CD4-positive, alpha-beta T cell treated with Interferon alpha-2 for 1 hour (primary cell): ENCODE results near the gene EPS8L1.
"Not testable (repeated sequence)": the region's sequence is repeated elsewhere in the genome, so short reads cannot be mapped to it uniquely, and the experiment has no call there.

Source experiments
- DNase-seq, 2 donors: peaks; one replicate each; pipeline ENCODE4 v3.0.0-alpha.2; 2020 to 2022

EPS8L1 gene

GRCh38 chr19:55050749-55051532, 24.7 kb upstream of the EPS8L1 start:
- DNase-seq: no peak

- no peak for DNase-seq
Observed at GRCh38 chr19:55053735-55054134, 21.9 kb upstream of the EPS8L1 start.

- no peak for DNase-seq
Observed at GRCh38 chr19:55056827-55057226, 18.8 kb upstream of the EPS8L1 start.

- DNase-seq: no peak
Observed at GRCh38 chr19:55058781-55059610, 16.7 kb upstream of the EPS8L1 start.

GRCh38 chr19:55060287-55060686, 15.4 kb upstream of the EPS8L1 start:
- DNase-seq: not testable (repeated sequence)

GRCh38 chr19:55062735-55063491, 12.8 kb upstream of the EPS8L1 start, which contains the start of gene RDH13:
TSS of gene RDH13 (minus strand) at chr19:55063148. CDS start at chr19:55063032, 116 bp downstream.
- peak; percentile 97 to 98 for DNase-seq

- no peak for DNase-seq
Observed at GRCh38 chr19:55063492-55063843, 12.2 kb upstream of the EPS8L1 start.

- DNase-seq: not testable (repeated sequence)
Observed at GRCh38 chr19:55065516-55065915, 10.2 kb upstream of the EPS8L1 start.

GRCh38 chr19:55066107-55066709, 9.5 kb upstream of the EPS8L1 start:
- no peak for DNase-seq

GRCh38 chr19:55067869-55068268, 7.8 kb upstream of the EPS8L1 start:
- no peak for DNase-seq

GRCh38 chr19:55068950-55069864, 6.5 kb upstream of the EPS8L1 start:
- DNase-seq: peak in 1 of 2 donors; percentile 16

GRCh38 chr19:55069865-55070197, 5.8 kb upstream of the EPS8L1 start:
- no peak for DNase-seq

- no peak for DNase-seq
Observed at GRCh38 chr19:55070466-55071128, 5.1 kb upstream of the EPS8L1 start.

GRCh38 chr19:55071129-55071502, 4.6 kb upstream of the EPS8L1 start:
- no peak for DNase-seq

- no peak for DNase-seq
Observed at GRCh38 chr19:55071913-55072312, 3.8 kb upstream of the EPS8L1 start.

- no peak for DNase-seq
Observed at GRCh38 chr19:55076321-55076720, 652 bp downstream of the EPS8L1 start.

GRCh38 chr19:55077106-55077505, 1.4 kb downstream of the EPS8L1 start:
- no peak for DNase-seq

- no peak for DNase-seq
Observed at GRCh38 chr19:55078996-55079395, 3.3 kb downstream of the EPS8L1 start.

- no peak for DNase-seq
Observed at GRCh38 chr19:55079400-55080038, 3.9 kb downstream of the EPS8L1 start.

- peak; percentile 65 to 72 for DNase-seq
Observed at GRCh38 chr19:55080121-55080967, 4.7 kb downstream of the EPS8L1 start.
